Measurements from ENCODE around the gene ZNF606.
"Not testable (repeated sequence)": the region's sequence is repeated elsewhere in the genome, so short reads cannot be mapped to it uniquely, and the experiment has no call there.

Gene ZNF606

GRCh38 chr19:58009666-58010301, 7.2 kb upstream of the ZNF606 start:
- DNase-seq = peak; percentile 82

GRCh38 chr19:58009301-58009665, 6.7 kb upstream of the ZNF606 start:
- no peak for DNase-seq

GRCh38 chr19:58008877-58009276, 6.3 kb upstream of the ZNF606 start:
- not testable (repeated sequence) for DNase-seq

- no peak for DNase-seq
These were observed 4.7 kb upstream of the ZNF606 start for GRCh38 chr19:58007285-58007684.

- DNase-seq = no peak
These were observed 681 bp upstream of the ZNF606 start for GRCh38 chr19:58003174-58003828.

GRCh38 chr19:58001895-58002369, 688 bp downstream of the ZNF606 start:
- DNase-seq = no peak

- DNase-seq = no peak
These were observed 1.9 kb downstream of the ZNF606 start for GRCh38 chr19:58000677-58001076.

GRCh38 chr19:57992841-57993240, 9.8 kb downstream of the ZNF606 start:
- no peak for DNase-seq

- DNase-seq = no peak
These were observed 23.9 kb downstream of the ZNF606 start for GRCh38 chr19:57978586-57979289.

GRCh38 chr19:57974434-57974833, 28.2 kb downstream of the ZNF606 start, which contains the start of gene C19orf18:
TSS of gene C19orf18 (minus strand) at chr19:57974534. CDS start at chr19:57974432, 102 bp downstream.
- DNase-seq = no peak

GRCh38 chr19:57964761-57965160, 37.9 kb downstream of the ZNF606 start:
- no peak for DNase-seq

- DNase-seq = no peak
These were observed 40.8 kb downstream of the ZNF606 start for GRCh38 chr19:57961785-57962184.

GRCh38 chr19:57954996-57955395, 47.6 kb downstream of the ZNF606 start:
- no peak for DNase-seq

GRCh38 chr19:57949702-57950101, 52.9 kb downstream of the ZNF606 start:
- no peak for DNase-seq

GRCh38 chr19:57949296-57949695, 53.3 kb downstream of the ZNF606 start:
- DNase-seq = no peak

GRCh38 chr19:57947419-57948134, 55.0 kb downstream of the ZNF606 start, which contains the start of gene ZNF256:
TSS of gene ZNF256 (minus strand) at chr19:57947706. CDS start at chr19:57947474, 232 bp downstream.
- DNase-seq = peak; percentile 98

GRCh38 chr19:57947088-57947418, 55.6 kb downstream of the ZNF606 start:
- DNase-seq = no peak

GRCh38 chr19:57946316-57946715, 56.3 kb downstream of the ZNF606 start:
- DNase-seq = no peak

GRCh38 chr19:57941593-57941992, 61.0 kb downstream of the ZNF606 start:
- no peak for DNase-seq

GRCh38 chr19:57935731-57936130, 66.9 kb downstream of the ZNF606 start:
- DNase-seq = no peak

- DNase-seq = no peak
These were observed 67.6 kb downstream of the ZNF606 start, which contains the start of gene ZNF418 for GRCh38 chr19:57934820-57935665. TSS of gene ZNF418 (minus strand) at chr19:57935402. CDS start at chr19:57933822, 1,580 bp downstream.

- no peak for DNase-seq
These were observed 75.0 kb downstream of the ZNF606 start for GRCh38 chr19:57927587-57927986.
